ENCODE measurements around the gene EME2. TPM values are rescaled to one million over a fixed set of nuclear protein-coding genes. Genes with fewer than 3 reads are reported as not detected.

The EME2 gene
- total RNA-seq, 1 experiment from 2014 or later: 36.3 TPM

- H3K4me1 ChIP-seq (ENCODE audit: control insufficient read depth in 1 of 2, insufficient read depth in 2 of 2, low read length in 2 of 2): peaks cover 3 to 4% of the 10 kb centered on the region in 2 experiments; a peak in 3 of 4 replicates
- no peaks in the 10 kb centered on the region for H3K79me2 ChIP-seq (ENCODE audit: insufficient read depth, low read length)
- H3K27me3 ChIP-seq (ENCODE audit: insufficient read depth, low read length): no peaks in the 10 kb centered on the region
- no TSS peak for BruUV-seq (replicated peaks)
- no peak overlapping the region for H3K9ac ChIP-seq (ENCODE audit: low read length)
- intact Hi-C loops (cut with micrococcal nuclease): no loop called here
- H3K4me3 ChIP-seq (replicated peaks in 1 of 2; ENCODE audit: low read depth in 1 of 2, low read length in 2 of 2): no peak overlapping the region
- DNase-seq (ENCODE audit: low read depth, low spot score): no peak
- no peaks in the 10 kb centered on the region for H3K9me2 ChIP-seq (ENCODE audit: insufficient read depth)
- no peaks in the 10 kb centered on the region for H3K9me3 ChIP-seq (ENCODE audit: control insufficient read depth in 1 of 2, insufficient read depth in 1 of 2, low read depth in 1 of 2, low read length in 2 of 2)
- RAD21 ChIA-PET (ENCODE audit: low non-redundant PET in 1 of 2, low total read pairs in 2 of 2, uncharacterized antibody in 2 of 2, unreplicated experiment in 2 of 2): no interaction called here
- CTCF ChIA-PET: no interaction called here
- no peak for ATAC-seq
- no peaks in the 10 kb centered on the region for H3K36me3 ChIP-seq (ENCODE audit: control insufficient read depth in 1 of 2, insufficient read depth in 2 of 2, low read length in 2 of 2)
- no peak overlapping the region for H2AFZ ChIP-seq (ENCODE audit: low read depth, low read length, poor library complexity, severe bottlenecking)
- POLR2A ChIA-PET: no interaction called here
- no peaks in the 10 kb centered on the region for H4K20me1 ChIP-seq (ENCODE audit: insufficient read depth)
- H3K27ac ChIP-seq (ENCODE audit: low read depth, low read length): no peak overlapping the region
- TF ChIP-seq SRF (IDR thresholded peaks at IDR 0.05; ENCODE audit: low read depth) (no peak), EZH2 (IDR thresholded peaks at IDR 0.05) (no peak), FOSL1 (IDR thresholded peaks at IDR 0.05; ENCODE audit: low read depth) (no peak), ZBTB33 (IDR thresholded peaks at IDR 0.05; ENCODE audit: extremely low read depth, insufficient replicate concordance, low read length) (no peak), CEBPB (IDR thresholded peaks at IDR 0.05; ENCODE audit: low read depth) (no peak), ATF3 (IDR thresholded peaks at IDR 0.05) (no peak)
- no peak overlapping the region for H3K4me2 ChIP-seq (ENCODE audit: low read length)
These were observed 35.0 kb downstream of the EME2 start for GRCh38 chr16:1807626-1808025.

GRCh38 chr16:1808691-1809090 lies 36.1 kb downstream of the EME2 start:
- no peak overlapping the region for H2AFZ ChIP-seq (ENCODE audit: low read depth, low read length, poor library complexity, severe bottlenecking)
- H3K9ac ChIP-seq (ENCODE audit: low read length): no peak overlapping the region
- intact Hi-C loops (cut with micrococcal nuclease): no loop called here
- no peak overlapping the region for H3K27ac ChIP-seq (ENCODE audit: low read depth, low read length)
- no peak overlapping the region for H3K4me3 ChIP-seq (replicated peaks in 1 of 2; ENCODE audit: low read depth in 1 of 2, low read length in 2 of 2)
- no peaks in the 10 kb centered on the region for H4K20me1 ChIP-seq (ENCODE audit: insufficient read depth)
- H3K27me3 ChIP-seq (ENCODE audit: insufficient read depth, low read length): no peaks in the 10 kb centered on the region
- no TSS peak for BruUV-seq (replicated peaks)
- H3K9me3 ChIP-seq (ENCODE audit: control insufficient read depth in 1 of 2, insufficient read depth in 1 of 2, low read depth in 1 of 2, low read length in 2 of 2): no peaks in the 10 kb centered on the region
- H3K4me2 ChIP-seq (ENCODE audit: low read length): no peak overlapping the region
- CTCF ChIA-PET: no interaction called here
- no peak for DNase-seq (ENCODE audit: low read depth, low spot score)
- RAD21 ChIA-PET (ENCODE audit: low non-redundant PET in 1 of 2, low total read pairs in 2 of 2, uncharacterized antibody in 2 of 2, unreplicated experiment in 2 of 2): no interaction called here
- no peak for ATAC-seq
- H3K4me1 ChIP-seq (ENCODE audit: control insufficient read depth in 1 of 2, insufficient read depth in 2 of 2, low read length in 2 of 2): peaks cover 6 to 10% of the 10 kb centered on the region in 2 experiments; a peak in 3 of 4 replicates
- POLR2A ChIA-PET: no interaction called here
- no peaks in the 10 kb centered on the region for H3K36me3 ChIP-seq (ENCODE audit: control insufficient read depth in 1 of 2, insufficient read depth in 2 of 2, low read length in 2 of 2)
- H3K9me2 ChIP-seq (ENCODE audit: insufficient read depth): no peaks in the 10 kb centered on the region
- H3K79me2 ChIP-seq (ENCODE audit: insufficient read depth, low read length): no peaks in the 10 kb centered on the region
- TF ChIP-seq YY1 (IDR thresholded peaks at IDR 0.05; ENCODE audit: extremely low read depth, insufficient replicate concordance, low read depth, low read length) (no peak), CEBPB (IDR thresholded peaks at IDR 0.05; ENCODE audit: low read depth) (no peak), FOSL1 (IDR thresholded peaks at IDR 0.05; ENCODE audit: low read depth) (no peak), ELF1 (IDR thresholded peaks at IDR 0.05; ENCODE audit: borderline replicate concordance, low read depth) (no peak), EGR1 (IDR thresholded peaks at IDR 0.05; ENCODE audit: low read depth) (no peak), REST (IDR thresholded peaks at IDR 0.05; ENCODE audit: low read depth) (no peak), ATF3 (IDR thresholded peaks at IDR 0.05) (no peak), ZBTB33 (IDR thresholded peaks at IDR 0.05; ENCODE audit: extremely low read depth, insufficient replicate concordance, low read length) (no peak), RAD21 (IDR thresholded peaks at IDR 0.05; ENCODE audit: low read depth) (no peak)
